ENCODE data around the gene SOS1. TPM values are rescaled to one million over a fixed set of nuclear protein-coding genes. Genes with fewer than 3 reads are reported as not detected.

SOS1 gene
- total and polyA plus RNA-seq, 9 donors = 14.4 to 70.1 (median 41.8) TPM

DNA sequence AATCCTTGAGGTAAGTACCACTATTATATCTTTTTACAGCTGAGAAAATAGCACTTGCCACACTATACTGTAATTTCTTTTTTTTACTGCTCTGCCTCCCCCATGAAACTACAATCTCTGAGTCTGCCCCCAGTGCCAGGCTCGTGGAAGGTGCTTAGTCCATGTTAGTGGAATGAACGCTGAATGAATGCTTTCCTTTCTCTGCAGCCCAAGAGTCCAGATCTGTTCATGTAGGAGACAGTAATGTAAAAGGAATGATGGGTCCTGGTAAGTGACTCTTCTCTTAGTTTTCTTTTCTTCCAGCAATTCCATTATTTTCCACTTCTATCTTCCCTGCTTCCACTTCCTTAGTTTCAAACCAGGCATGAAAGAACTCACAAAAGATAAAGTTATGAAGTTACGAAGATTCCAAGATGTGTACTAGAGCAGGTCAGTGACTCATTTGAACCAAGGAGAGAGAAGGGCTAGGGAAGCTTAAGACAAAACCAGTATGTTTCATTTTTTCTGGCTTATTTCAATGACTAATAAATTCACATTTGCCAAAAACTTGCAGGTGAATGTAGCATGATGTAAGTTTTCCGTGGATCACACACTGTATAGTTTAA is 185.2 kb downstream of the SOS1 start:
- Histone ChIP-seq H3K9me3 (no peaks in the 10 kb centered on the region), H3K4me1 (ENCODE audit: insufficient read depth) (no peaks in the 10 kb centered on the region), H3K36me3 (no peaks in the 10 kb centered on the region), H3K27me3 (no peaks in the 10 kb centered on the region), H3K4me3 (no peak overlapping the region), H3K27ac (no peak overlapping the region)
- TF ChIP-seq, protein P1, sequence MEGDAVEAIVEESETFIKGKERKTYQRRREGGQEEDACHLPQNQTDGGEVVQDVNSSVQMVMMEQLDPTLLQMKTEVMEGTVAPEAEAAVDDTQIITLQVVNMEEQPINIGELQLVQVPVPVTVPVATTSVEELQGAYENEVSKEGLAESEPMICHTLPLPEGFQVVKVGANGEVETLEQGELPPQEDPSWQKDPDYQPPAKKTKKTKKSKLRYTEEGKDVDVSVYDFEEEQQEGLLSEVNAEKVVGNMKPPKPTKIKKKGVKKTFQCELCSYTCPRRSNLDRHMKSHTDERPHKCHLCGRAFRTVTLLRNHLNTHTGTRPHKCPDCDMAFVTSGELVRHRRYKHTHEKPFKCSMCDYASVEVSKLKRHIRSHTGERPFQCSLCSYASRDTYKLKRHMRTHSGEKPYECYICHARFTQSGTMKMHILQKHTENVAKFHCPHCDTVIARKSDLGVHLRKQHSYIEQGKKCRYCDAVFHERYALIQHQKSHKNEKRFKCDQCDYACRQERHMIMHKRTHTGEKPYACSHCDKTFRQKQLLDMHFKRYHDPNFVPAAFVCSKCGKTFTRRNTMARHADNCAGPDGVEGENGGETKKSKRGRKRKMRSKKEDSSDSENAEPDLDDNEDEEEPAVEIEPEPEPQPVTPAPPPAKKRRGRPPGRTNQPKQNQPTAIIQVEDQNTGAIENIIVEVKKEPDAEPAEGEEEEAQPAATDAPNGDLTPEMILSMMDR (IDR thresholded peaks at IDR 0.05) = no peak
- TF ChIP-seq POLR2A (IDR thresholded peaks at IDR 0.05) = no peak
- TF ChIP-seq EP300 (IDR thresholded peaks at IDR 0.05) = no peak
- intact Hi-C loops (cut with DNase I) = no loop called here
- 56 to 59% (median 57%) methylated on average over 4 of the region's 4 CpGs for WGBS, 3 donors
- no peak for DNase-seq

DNA sequence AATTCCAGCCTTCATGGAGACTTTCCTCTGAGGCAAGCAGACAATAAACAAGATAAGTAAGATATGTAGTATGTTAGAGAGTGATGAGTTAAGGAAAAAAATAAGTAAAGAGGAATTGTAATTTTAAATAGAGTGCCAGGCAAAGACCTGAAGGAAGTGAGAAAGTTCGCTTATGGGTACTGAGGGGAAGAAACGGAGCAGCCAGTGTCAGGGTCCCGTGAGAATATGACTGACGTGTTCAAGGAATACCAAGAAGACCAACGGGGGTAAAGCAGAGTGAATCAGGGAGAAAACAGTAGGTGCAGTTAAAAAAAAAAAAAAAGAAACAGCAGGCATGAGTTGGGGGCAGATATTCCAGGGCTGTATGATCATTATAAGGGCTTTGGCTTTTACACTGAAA is 186.1 kb downstream of the SOS1 start:
- no peaks in the 10 kb centered on the region for H3K4me1 ChIP-seq (ENCODE audit: insufficient read depth)
- DNase-seq = no peak
- no peak overlapping the region for H3K4me3 ChIP-seq
- no peaks in the 10 kb centered on the region for H3K36me3 ChIP-seq
- no peaks in the 10 kb centered on the region for H3K27me3 ChIP-seq
- TF ChIP-seq, protein P1 (IDR thresholded peaks at IDR 0.05) = no peak
- TF ChIP-seq POLR2A (IDR thresholded peaks at IDR 0.05) (no peak), EP300 (IDR thresholded peaks at IDR 0.05) (no peak)
- no peak overlapping the region for H3K27ac ChIP-seq
- intact Hi-C loops (cut with DNase I) = no loop called here
- H3K9me3 ChIP-seq = no peaks in the 10 kb centered on the region
- WGBS, 3 donors = 64 to 73% (median 65%) methylated on average over 5 of the region's 5 CpGs

DNA sequence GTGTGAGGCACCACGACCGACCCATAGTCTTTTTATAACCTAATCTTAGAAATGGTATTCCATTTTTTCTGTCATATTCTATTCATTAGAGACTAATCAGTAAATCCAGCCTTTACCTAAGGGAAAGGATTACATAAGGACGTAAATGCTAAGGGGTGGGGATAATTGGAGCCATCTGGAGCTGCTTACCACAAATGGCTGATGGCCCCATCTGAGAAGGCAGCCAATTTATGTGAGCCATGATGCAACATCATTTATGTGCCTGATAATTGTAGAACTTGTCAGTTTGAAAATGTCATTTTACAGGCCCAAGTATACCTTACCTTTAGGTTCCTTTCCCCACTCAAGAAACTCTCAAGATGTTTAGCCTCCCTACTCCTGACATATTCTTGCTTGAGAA is 187.2 kb downstream of the SOS1 start:
- H3K4me3 ChIP-seq = no peak overlapping the region
- H3K36me3 ChIP-seq = no peaks in the 10 kb centered on the region
- H3K4me1 ChIP-seq (ENCODE audit: insufficient read depth) = no peaks in the 10 kb centered on the region
- no peak for DNase-seq
- TF ChIP-seq EP300 (IDR thresholded peaks at IDR 0.05) (no peak), POLR2A (IDR thresholded peaks at IDR 0.05) (no peak)
- TF ChIP-seq, protein P1 (IDR thresholded peaks at IDR 0.05) = no peak
- intact Hi-C loops (cut with DNase I) = no loop called here
- 89 to 92% (median 91%) methylated on average over 3 of the region's 3 CpGs for WGBS, 3 donors
- H3K9me3 ChIP-seq = no peaks in the 10 kb centered on the region
- H3K27ac ChIP-seq = no peak overlapping the region
- no peaks in the 10 kb centered on the region for H3K27me3 ChIP-seq

DNA sequence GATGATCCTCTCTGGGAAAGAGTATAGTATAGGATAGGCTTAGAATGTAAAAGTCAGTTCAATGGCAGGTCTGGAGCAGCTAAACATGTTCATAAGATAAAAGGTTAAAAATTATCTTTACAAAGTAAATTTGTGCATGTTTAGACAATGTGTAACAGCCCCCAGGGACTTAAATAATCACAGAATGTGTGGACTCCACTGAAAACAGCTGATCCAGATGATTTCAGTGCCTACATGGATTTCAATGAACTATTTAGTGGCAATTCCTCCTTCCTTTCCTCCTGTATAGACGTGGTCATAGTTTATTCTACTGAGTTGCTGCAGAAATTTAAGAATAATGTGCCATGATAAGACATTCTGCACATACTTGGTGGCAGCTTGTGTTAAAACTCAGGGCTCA is 188.3 kb downstream of the SOS1 start:
- TF ChIP-seq, protein P1 (IDR thresholded peaks at IDR 0.05) = no peak
- TF ChIP-seq EP300 (IDR thresholded peaks at IDR 0.05) (no peak), POLR2A (IDR thresholded peaks at IDR 0.05) (no peak)
- WGBS, 3 donors = 27 to 45% (median 28%) methylated on average over 1 of the region's 1 CpG
- no peak overlapping the region for H3K27ac ChIP-seq
- H3K36me3 ChIP-seq = no peaks in the 10 kb centered on the region
- no peak overlapping the region for H3K4me3 ChIP-seq
- no peaks in the 10 kb centered on the region for H3K4me1 ChIP-seq (ENCODE audit: insufficient read depth)
- DNase-seq = no peak
- no peaks in the 10 kb centered on the region for H3K9me3 ChIP-seq
- intact Hi-C loops (cut with DNase I) = no loop called here
- H3K27me3 ChIP-seq = no peaks in the 10 kb centered on the region

Small RNA genes lying within 50 kb of the gene (small RNA-seq; reads per million reads assigned to genes)
- gene HSPE1P13 = not detected
- not detected for gene RF00019
- gene RN7SL96P = not detected
- gene RNU6-198P = not detected

Other genes with a start within 250 kb of the SOS1 start
- 10 to 100 TPM in 6 of 7 donors, 1 to 10 TPM in 1; 8.7 to 24.4 (median 16.9) TPM for gene DHX57, start 245.1 kb downstream of the SOS1 start, total RNA-seq
- gene DHX57, start 245.1 kb downstream of the SOS1 start, polyA plus RNA-seq = 10 to 100 TPM; 10.6 to 16.5 TPM
- 10 to 100 TPM; 12.9 to 46.9 (median 15.9) TPM for gene MORN2, start 245.1 kb downstream of the SOS1 start, total RNA-seq
- gene MORN2, start 245.1 kb downstream of the SOS1 start, polyA plus RNA-seq = 10 to 100 TPM; 25.7 to 31.8 TPM
- gene ARHGEF33, start 231.2 kb downstream of the SOS1 start, total RNA-seq = 1 to 10 TPM; 1.3 to 4.4 (median 3.4) TPM
- 1 to 10 TPM; 2.2 to 2.8 TPM for gene ARHGEF33, start 231.2 kb downstream of the SOS1 start, polyA plus RNA-seq
- gene CDKL4, start 122.9 kb upstream of the SOS1 start, total RNA-seq = 1 to 10 TPM in 4 of 7 donors, under 1 TPM in 3; 0.91 to 2.7 (median 1.1) TPM
- gene CDKL4, start 122.9 kb upstream of the SOS1 start, polyA plus RNA-seq = under 1 TPM in 1 of 2 donors, not detected in 1; 0.12 TPM

All from ovary (tissue), 9 donors.